ENCODE measurements around the gene FOSL2.
A peak's percentile ranks its signal among the peaks of the same experiment; 100 is the strongest.

Gene FOSL2

GRCh38 chr2:28393114-28393836, 617 bp downstream of the FOSL2 start:
- Histone ChIP-seq H3K9ac (ENCODE audit: low read length) (peak overlapping the region; percentile 98), H3K4me3 (ENCODE audit: low read length) (peak overlapping the region; percentile 87), H3K27me3 (ENCODE audit: control insufficient read depth, insufficient read depth, low read length) (no peaks in the 10 kb centered on the region), H3K36me3 (ENCODE audit: control insufficient read depth, insufficient read depth, low read length) (peaks cover 10% of the 10 kb centered on the region), H3K4me1 (ENCODE audit: control insufficient read depth, insufficient read depth, low read length) (peaks cover 29% of the 10 kb centered on the region), H3K9me3 (ENCODE audit: control insufficient read depth, low read length) (no peaks in the 10 kb centered on the region)

DNA sequence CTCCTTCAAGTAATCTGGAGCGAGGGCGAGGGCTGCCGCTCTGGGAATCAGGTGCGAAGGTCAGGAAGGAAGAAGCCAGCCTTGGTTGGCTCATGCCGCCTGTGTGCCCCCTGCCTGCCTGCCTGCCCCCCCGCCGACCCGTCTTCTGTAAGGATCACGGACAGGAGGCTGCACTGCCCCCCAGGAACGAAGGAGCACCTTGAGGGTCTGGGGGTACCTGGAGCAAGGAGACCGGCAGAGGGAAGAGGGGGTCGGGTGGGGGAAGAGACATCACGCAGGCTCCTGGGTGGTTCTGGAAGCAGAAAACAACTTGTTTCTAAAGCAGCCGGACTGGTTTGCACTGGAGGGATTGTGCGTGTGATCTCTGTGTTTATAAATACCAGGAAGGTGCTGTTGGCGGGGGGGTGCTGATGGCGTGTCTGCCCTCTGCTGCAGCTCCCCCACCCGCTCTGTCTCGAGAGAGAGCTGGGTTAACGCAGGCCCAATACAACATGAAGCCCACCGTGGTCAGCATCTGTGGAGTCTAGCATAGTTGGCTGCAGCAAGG, 1.7 kb downstream of the FOSL2 start:
- peaks cover 36% of the 10 kb centered on the region for H3K4me1 ChIP-seq (ENCODE audit: control insufficient read depth, insufficient read depth, low read length)
- H3K27me3 ChIP-seq (ENCODE audit: control insufficient read depth, insufficient read depth, low read length): no peaks in the 10 kb centered on the region
- H3K9ac ChIP-seq (ENCODE audit: low read length): peak overlapping the region; percentile 98

DNA sequence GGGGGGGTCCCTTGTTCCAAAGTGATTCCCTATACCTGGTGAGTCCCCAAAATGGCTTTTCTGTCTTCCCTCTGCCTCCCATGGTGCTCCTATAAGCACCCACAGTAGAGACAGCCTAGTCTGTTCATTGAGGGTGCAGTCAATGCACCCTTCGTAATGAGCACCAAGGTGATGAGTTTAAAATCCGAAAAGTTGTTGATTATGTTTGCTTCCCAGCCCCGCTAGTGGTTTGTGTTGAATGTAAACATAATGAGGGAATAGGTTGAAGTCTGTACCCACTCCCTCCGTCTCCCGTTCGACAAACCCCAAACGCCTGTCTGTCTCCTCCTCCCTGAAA, 2.3 kb downstream of the FOSL2 start:
- peak overlapping the region; percentile 94 for H3K4me3 ChIP-seq (ENCODE audit: low read length)
- peak overlapping the region; percentile 98 for H3K9ac ChIP-seq (ENCODE audit: low read length)
- peaks cover 14% of the 10 kb centered on the region for H3K36me3 ChIP-seq (ENCODE audit: control insufficient read depth, insufficient read depth, low read length)
- H3K27me3 ChIP-seq (ENCODE audit: control insufficient read depth, insufficient read depth, low read length): no peaks in the 10 kb centered on the region
- no peaks in the 10 kb centered on the region for H3K9me3 ChIP-seq (ENCODE audit: control insufficient read depth, low read length)
- peaks cover 36% of the 10 kb centered on the region for H3K4me1 ChIP-seq (ENCODE audit: control insufficient read depth, insufficient read depth, low read length)

More for the DNA sequence above, 1.7 kb downstream of the FOSL2 start:
- peak overlapping the region; percentile 94 for H3K4me3 ChIP-seq (ENCODE audit: low read length)
- peaks cover 13% of the 10 kb centered on the region for H3K36me3 ChIP-seq (ENCODE audit: control insufficient read depth, insufficient read depth, low read length)
- H3K9me3 ChIP-seq (ENCODE audit: control insufficient read depth, low read length): no peaks in the 10 kb centered on the region

DNA sequence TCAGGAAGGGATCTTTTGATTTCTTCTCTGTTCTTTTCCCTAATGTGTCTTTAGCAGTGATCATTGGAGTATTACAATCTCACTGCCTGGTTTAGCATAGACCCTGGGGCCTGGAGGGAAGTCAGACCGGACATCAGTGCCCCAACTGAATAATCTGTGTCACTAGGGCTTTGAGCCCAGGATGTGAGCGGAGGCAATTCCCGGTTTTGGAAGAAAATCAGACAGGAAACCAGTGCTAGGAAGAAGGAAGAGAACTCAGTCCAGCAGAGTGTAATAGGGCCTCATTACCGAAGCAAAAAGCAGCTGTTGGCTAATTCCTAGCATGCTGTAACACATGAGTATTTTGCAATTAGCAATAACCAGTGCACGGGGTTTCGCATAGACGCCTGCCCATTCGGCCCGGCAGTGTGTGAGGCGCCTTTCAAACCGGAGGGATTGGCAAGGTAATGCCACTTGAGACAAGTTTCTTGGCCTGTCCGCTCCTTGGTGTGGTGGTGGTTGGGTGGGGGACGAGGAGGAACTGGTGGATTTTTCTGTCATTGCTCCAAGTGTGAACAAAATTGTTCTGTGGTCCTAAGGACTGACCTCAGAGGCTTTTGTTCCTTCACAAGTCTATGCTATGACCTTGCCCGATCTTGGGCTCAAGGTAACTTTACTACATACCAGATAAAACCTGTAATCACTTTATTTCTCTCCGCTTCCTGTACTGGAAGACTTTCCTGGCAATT, 2.8 kb downstream of the FOSL2 start:
- Histone ChIP-seq H3K4me1 (ENCODE audit: control insufficient read depth, insufficient read depth, low read length) (peaks cover 39% of the 10 kb centered on the region), H3K4me3 (ENCODE audit: low read length) (peak overlapping the region; percentile 94), H3K36me3 (ENCODE audit: control insufficient read depth, insufficient read depth, low read length) (peaks cover 14% of the 10 kb centered on the region), H3K27me3 (ENCODE audit: control insufficient read depth, insufficient read depth, low read length) (no peaks in the 10 kb centered on the region), H3K9me3 (ENCODE audit: control insufficient read depth, low read length) (no peaks in the 10 kb centered on the region), H3K9ac (ENCODE audit: low read length) (peak overlapping the region; percentile 98)

DNA sequence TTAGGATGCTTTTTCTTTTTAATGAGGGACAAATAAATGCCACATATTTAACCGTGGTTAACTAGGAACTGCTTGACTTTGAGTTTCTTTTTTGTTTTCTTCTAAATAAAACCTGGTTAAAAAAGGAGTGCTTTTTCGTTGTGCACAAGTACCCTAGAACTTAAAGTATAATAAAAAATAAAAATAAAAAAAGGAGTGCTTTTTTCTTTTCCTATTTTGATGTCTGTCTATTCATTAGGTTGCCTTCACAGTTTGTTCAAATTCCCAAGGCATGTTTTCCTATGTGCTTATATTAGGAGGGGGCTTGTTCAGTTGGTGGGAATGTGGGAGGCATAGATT, 4.4 kb downstream of the FOSL2 start:
- H3K4me1 ChIP-seq (ENCODE audit: control insufficient read depth, insufficient read depth, low read length): peaks cover 49% of the 10 kb centered on the region
- peaks cover 14% of the 10 kb centered on the region for H3K36me3 ChIP-seq (ENCODE audit: control insufficient read depth, insufficient read depth, low read length)
- peak overlapping the region; percentile 94 for H3K4me3 ChIP-seq (ENCODE audit: low read length)

GRCh38 chr2:28398101-28398834, 5.6 kb downstream of the FOSL2 start:
- peak overlapping the region; percentile 98 for H3K9ac ChIP-seq (ENCODE audit: low read length)
- H3K27me3 ChIP-seq (ENCODE audit: control insufficient read depth, insufficient read depth, low read length): no peaks in the 10 kb centered on the region
- no peak overlapping the region for H3K4me3 ChIP-seq (ENCODE audit: low read length)
- H3K36me3 ChIP-seq (ENCODE audit: control insufficient read depth, insufficient read depth, low read length): peaks cover 24% of the 10 kb centered on the region
- H3K9me3 ChIP-seq (ENCODE audit: control insufficient read depth, low read length): no peaks in the 10 kb centered on the region
- H3K4me1 ChIP-seq (ENCODE audit: control insufficient read depth, insufficient read depth, low read length): peaks cover 61% of the 10 kb centered on the region

More for the DNA sequence above, 4.4 kb downstream of the FOSL2 start:
- H3K9ac ChIP-seq (ENCODE audit: low read length): peak overlapping the region; percentile 98
- no peaks in the 10 kb centered on the region for H3K9me3 ChIP-seq (ENCODE audit: control insufficient read depth, low read length)
- H3K27me3 ChIP-seq (ENCODE audit: control insufficient read depth, insufficient read depth, low read length): no peaks in the 10 kb centered on the region

DNA sequence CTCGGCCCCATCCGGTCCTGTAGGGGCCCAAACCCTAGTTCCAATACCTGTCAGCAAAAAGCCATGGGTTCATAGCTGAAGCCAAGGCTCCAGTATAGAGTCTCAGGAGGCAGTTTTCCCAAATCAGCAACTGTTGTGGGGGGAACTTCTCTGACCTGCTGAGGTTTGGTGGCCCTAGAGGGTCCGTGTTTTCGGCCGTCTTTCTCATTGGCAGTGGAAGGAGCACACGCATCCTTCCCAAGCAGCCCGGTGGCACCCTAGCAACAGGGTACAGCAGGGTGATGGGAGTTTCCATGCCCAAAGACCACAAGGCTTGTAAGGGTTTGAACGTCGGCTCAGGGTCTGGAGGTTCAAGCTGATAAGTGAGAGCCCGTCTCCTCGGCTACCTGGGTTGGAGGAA, 6.6 kb downstream of the FOSL2 start:
- Histone ChIP-seq H3K4me3 (ENCODE audit: low read length) (no peak overlapping the region), H3K9me3 (ENCODE audit: control insufficient read depth, low read length) (no peaks in the 10 kb centered on the region), H3K27me3 (ENCODE audit: control insufficient read depth, insufficient read depth, low read length) (no peaks in the 10 kb centered on the region), H3K9ac (ENCODE audit: low read length) (peak overlapping the region; percentile 98), H3K4me1 (ENCODE audit: control insufficient read depth, insufficient read depth, low read length) (peaks cover 70% of the 10 kb centered on the region), H3K36me3 (ENCODE audit: control insufficient read depth, insufficient read depth, low read length) (peaks cover 30% of the 10 kb centered on the region)

- no peaks in the 10 kb centered on the region for H3K9me3 ChIP-seq (ENCODE audit: control insufficient read depth, low read length)
- H3K27me3 ChIP-seq (ENCODE audit: control insufficient read depth, insufficient read depth, low read length): no peaks in the 10 kb centered on the region
- H3K4me3 ChIP-seq (ENCODE audit: low read length): peak overlapping the region; percentile 12
- H3K36me3 ChIP-seq (ENCODE audit: control insufficient read depth, insufficient read depth, low read length): peaks cover 31% of the 10 kb centered on the region
- H3K9ac ChIP-seq (ENCODE audit: low read length): peak overlapping the region; percentile 98
- H3K4me1 ChIP-seq (ENCODE audit: control insufficient read depth, insufficient read depth, low read length): peaks cover 77% of the 10 kb centered on the region
Observed at GRCh38 chr2:28399956-28400355, 7.3 kb downstream of the FOSL2 start.

DNA sequence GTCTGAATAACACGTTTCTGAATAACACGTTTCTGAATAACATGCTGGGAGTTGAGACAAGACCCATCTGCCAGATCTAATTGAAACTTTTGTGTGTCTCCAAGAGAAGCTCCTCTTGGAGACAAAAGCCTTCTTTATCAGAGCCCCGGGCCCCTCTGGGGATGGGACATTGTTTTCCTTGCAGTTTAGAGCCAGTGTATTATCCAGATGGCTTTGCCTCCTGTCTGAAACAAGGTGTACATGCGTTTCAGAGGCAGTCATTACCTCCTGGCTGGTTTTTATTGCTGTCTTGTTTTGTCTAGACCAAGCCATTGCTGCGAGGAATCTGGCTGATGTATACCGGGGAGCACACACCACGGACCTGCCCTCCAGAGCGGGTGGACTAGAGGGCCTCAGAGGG, 7.8 kb downstream of the FOSL2 start:
- no peak overlapping the region for H3K4me3 ChIP-seq (ENCODE audit: low read length)
- H3K4me1 ChIP-seq (ENCODE audit: control insufficient read depth, insufficient read depth, low read length): peaks cover 79% of the 10 kb centered on the region
- no peaks in the 10 kb centered on the region for H3K9me3 ChIP-seq (ENCODE audit: control insufficient read depth, low read length)
- H3K36me3 ChIP-seq (ENCODE audit: control insufficient read depth, insufficient read depth, low read length): peaks cover 31% of the 10 kb centered on the region
- no peaks in the 10 kb centered on the region for H3K27me3 ChIP-seq (ENCODE audit: control insufficient read depth, insufficient read depth, low read length)
- peak overlapping the region; percentile 98 for H3K9ac ChIP-seq (ENCODE audit: low read length)

GRCh38 chr2:28400921-28401320, 8.3 kb downstream of the FOSL2 start:
- H3K9ac ChIP-seq (ENCODE audit: low read length): no peak overlapping the region
- H3K27me3 ChIP-seq (ENCODE audit: control insufficient read depth, insufficient read depth, low read length): no peaks in the 10 kb centered on the region
- no peak overlapping the region for H3K4me3 ChIP-seq (ENCODE audit: low read length)
- peaks cover 31% of the 10 kb centered on the region for H3K36me3 ChIP-seq (ENCODE audit: control insufficient read depth, insufficient read depth, low read length)
- H3K4me1 ChIP-seq (ENCODE audit: control insufficient read depth, insufficient read depth, low read length): peaks cover 83% of the 10 kb centered on the region
- H3K9me3 ChIP-seq (ENCODE audit: control insufficient read depth, low read length): no peaks in the 10 kb centered on the region

GRCh38 chr2:28401411-28401810, 8.8 kb downstream of the FOSL2 start:
- H3K27me3 ChIP-seq (ENCODE audit: control insufficient read depth, insufficient read depth, low read length): no peaks in the 10 kb centered on the region
- no peak overlapping the region for H3K4me3 ChIP-seq (ENCODE audit: low read length)
- H3K36me3 ChIP-seq (ENCODE audit: control insufficient read depth, insufficient read depth, low read length): peaks cover 34% of the 10 kb centered on the region
- peaks cover 88% of the 10 kb centered on the region for H3K4me1 ChIP-seq (ENCODE audit: control insufficient read depth, insufficient read depth, low read length)
- H3K9ac ChIP-seq (ENCODE audit: low read length): no peak overlapping the region
- no peaks in the 10 kb centered on the region for H3K9me3 ChIP-seq (ENCODE audit: control insufficient read depth, low read length)
